ENCODE data around the gene ITGA8.

Gene ITGA8

DNA sequence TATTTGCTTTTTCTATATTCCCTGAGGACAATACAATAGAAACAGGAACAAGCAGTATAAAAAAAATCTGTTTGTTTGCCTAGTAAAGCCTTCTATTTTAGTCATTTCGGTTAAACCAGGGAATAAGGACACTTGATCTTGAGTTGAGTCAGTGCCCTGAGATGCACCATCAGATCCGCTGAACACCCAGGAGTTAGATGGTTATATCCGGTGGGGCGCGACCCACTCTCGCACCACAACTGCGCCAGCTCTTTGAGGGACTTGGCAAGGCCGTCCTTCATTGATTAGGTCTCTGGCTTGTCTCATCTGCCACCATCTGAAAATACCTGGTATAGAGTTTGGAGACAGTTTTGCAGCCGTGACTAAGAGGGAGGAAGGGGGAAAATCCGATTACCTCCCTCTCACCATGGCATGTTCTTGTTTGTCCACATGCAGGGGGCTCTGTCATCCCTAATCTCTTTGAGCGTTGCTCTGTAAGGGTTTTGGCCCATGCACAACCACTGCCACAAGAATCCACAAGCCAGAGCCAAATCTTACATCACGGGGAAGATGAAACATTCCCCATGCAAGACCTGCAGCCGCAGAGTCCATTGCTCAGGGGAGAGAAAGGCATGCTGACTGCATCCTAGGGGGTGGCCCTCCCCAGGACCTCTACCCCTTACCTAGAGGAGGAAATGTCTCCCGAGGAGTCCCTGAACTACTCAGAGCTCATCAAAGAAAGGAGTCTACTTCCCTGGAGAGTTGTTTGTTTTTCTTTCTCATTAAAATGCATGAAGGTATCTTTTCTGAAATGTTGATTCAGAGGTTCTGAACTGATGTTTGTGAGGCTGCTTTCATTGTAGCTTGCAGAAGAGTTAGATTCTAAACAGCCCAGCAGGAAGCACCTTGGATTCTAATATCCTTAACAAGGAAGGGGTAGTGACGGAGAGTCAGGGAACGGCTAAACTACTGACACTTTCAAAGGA, 247.0 kb downstream of the ITGA8 start:
- no peak for DNase-seq (ENCODE audit: extremely low read depth in 1 of 2, low read depth in 1 of 2)

DNA sequence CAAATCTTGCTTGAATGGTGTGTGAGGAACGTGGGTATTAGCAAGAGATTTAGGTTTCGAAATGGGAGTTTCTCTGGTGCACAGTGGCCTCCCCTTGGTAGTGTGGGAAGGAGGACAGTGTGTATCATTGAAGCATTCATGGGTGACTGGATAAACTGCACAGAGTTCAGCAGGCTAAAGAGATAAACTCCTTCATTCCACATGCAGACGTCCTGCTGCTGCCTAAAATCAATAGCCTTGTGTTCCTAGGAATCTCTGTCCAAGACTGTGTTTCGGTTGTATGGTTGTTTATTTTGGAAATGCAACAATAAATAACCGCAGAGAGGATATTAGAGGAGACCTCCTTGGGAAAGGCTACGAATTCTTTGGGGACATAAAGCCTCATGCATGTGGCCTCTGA, 247.7 kb downstream of the ITGA8 start:
- DNase-seq (ENCODE audit: extremely low read depth in 1 of 2, low read depth in 1 of 2): no peak

DNA sequence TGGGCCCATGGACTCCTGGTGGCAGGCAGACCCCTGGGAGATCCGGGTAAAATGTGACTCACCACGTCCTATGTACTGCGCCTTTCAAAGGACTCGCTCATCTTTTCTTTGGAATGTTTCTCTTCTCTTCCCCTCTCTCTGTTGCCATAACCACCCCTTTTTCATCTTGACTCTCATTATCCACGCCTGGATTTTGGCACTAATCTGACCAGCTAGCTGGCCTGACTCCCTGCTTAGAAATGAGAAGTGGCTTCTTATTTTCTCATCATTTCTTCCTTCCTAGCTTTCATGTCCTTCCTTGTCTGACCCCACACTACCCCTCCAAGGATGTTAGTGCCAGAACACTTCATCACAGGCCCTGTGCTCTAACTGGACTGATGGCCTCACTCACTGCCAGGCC, 250.6 kb downstream of the ITGA8 start:
- DNase-seq (ENCODE audit: extremely low read depth in 1 of 2, low read depth in 1 of 2): no peak

DNA sequence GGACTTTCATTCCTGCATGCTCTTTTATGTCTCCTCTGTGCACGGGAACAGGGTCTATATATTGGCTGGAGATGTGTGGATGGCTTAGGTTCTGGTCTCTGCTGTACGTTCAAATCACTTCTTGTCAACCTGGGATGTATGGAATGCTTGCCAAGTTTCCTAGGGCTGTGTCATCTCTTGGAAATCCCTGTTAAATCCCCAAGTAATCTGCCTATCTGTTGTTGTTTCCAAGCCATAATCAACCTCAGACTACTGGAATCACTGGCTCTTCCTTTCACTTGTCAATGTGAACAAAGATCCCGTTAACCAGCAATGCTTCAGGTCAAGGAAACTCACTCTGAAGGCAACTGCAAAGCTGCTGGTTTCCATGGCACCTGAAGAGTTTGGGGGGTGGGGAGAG, 255.3 kb downstream of the ITGA8 start:
- no peak for DNase-seq (ENCODE audit: extremely low read depth in 1 of 2, low read depth in 1 of 2)

Data from activated CD8-positive, alpha-beta memory T cell treated with anti-CD3 and anti-CD28 coated beads for 1 hour (primary cell).